Panc1 (cell line): Measurements from ENCODE around the gene PGAM2. TPM values are rescaled to one million over a fixed set of nuclear protein-coding genes. Genes with fewer than 3 reads are reported as not detected.

Source experiments
- ATAC-seq: fragments of 200-7000 bp; cut with Tn5 transposase; 2 replicates; pipeline ENCODE4 v1.9.1; 2020; ENCODE audit warnings: mild to moderate bottlenecking, moderate library complexity
- BruUV-seq: library from RNA; stranded (reverse); fragments of 400-500 nt; replicated peaks from 2 replicates; lab custom pipeline; 2021; lab: Mats Ljungman, UMichigan
- CTCF ChIA-PET: fragments of 300-600 bp; sonication (Branson Sonifier 250); formaldehyde crosslinking; loops from one replicate; lab custom pipeline; 2022; ENCODE audit warnings: antibody characterized with exemption; lab: Charles Lee
- POLR2A ChIA-PET: fragments of 300-600 bp; sonication (Branson Sonifier 250); formaldehyde crosslinking; loops from one replicate; lab custom pipeline; 2022; ENCODE audit warnings: antibody characterized with exemption; lab: Charles Lee
- DNase-seq: peaks from one replicate; pipeline ENCODE4 v3.0.0-alpha.2; 2010; ENCODE audit warnings: low read depth, low spot score
- H3K27ac ChIP-seq: 2 replicates; pipeline ENCODE4 v1.5.1; 2011; ENCODE audit warnings: mild to moderate bottlenecking, low read length, inconsistent platforms
- H3K27me3 ChIP-seq: fragments of 200-500 bp; sonication (Bioruptor generic); 2 replicates; pipeline ENCODE4 v1.6.0; 2014; ENCODE audit warnings: low read length, inconsistent platforms; ENCODE audit not compliant: control insufficient read depth, insufficient read depth
- H3K36me3 ChIP-seq: fragments of 200-500 bp; sonication (Bioruptor generic); 2 replicates; pipeline ENCODE4 v1.5.1; 2014; ENCODE audit warnings: inconsistent platforms, mild to moderate bottlenecking, low read length, moderate library complexity; ENCODE audit not compliant: control insufficient read depth, insufficient read depth
- H3K4me1 ChIP-seq: 2 replicates; pipeline ENCODE4 v1.5.1; 2011; ENCODE audit warnings: inconsistent platforms, mild to moderate bottlenecking, low read length, moderate library complexity; ENCODE audit not compliant: control insufficient read depth, insufficient read depth
- H3K4me3 ChIP-seq, 2 experiments: 2 replicates each; pipeline ENCODE4 v1.5.1; 2011 to 2012; ENCODE audit warnings: low read depth in 2 of 2, low read length in 2 of 2, mild to moderate bottlenecking in 2 of 2, inconsistent platforms in 1 of 2, moderate library complexity in 1 of 2
- H3K9me3 ChIP-seq: fragments of 200-500 bp; sonication (Bioruptor generic); 2 replicates; pipeline ENCODE4 v1.5.1; 2014; ENCODE audit warnings: low read depth, mild to moderate bottlenecking, inconsistent platforms, low read length, moderate library complexity; ENCODE audit not compliant: control insufficient read depth, insufficient read depth
- POLR2AphosphoS5 ChIP-seq: IDR thresholded peaks from 2 replicates; pipeline ENCODE4 v1.6.1; 2012; ENCODE audit warnings: mild to moderate bottlenecking, low read depth, low read length, moderate library complexity
- SIN3A ChIP-seq: IDR thresholded peaks from 2 replicates; pipeline ENCODE4 v1.6.1; 2012; ENCODE audit warnings: low read depth, mild to moderate bottlenecking, low read length, moderate library complexity, borderline replicate concordance; ENCODE audit not compliant: insufficient read depth
- TCF7L2 ChIP-seq: IDR thresholded peaks from 2 replicates; pipeline ENCODE4 v1.6.1; 2011; ENCODE audit warnings: mild to moderate bottlenecking, low read depth, low read length, inconsistent platforms
- in situ Hi-C: cut with HindIII; loops from 2 replicates; pipeline ENCODE4 v1.10.0; 2016; ENCODE audit warnings: low sequenced_read_pairs, low pct_unique_long_range_greater_than_20kb
- intact Hi-C: fragments of 100-400 bp; cut with micrococcal nuclease; formaldehyde crosslinking; loops from one replicate; pipeline ENCODE4 v1.10.0; 2022; ENCODE audit not compliant: unreplicated experiment
- total RNA-seq: library from RNA; stranded (reverse); gene quantifications from one replicate; pipeline ENCODE4 v1.2.1, GENCODE V29; 2021; ENCODE audit not compliant: unreplicated experiment
- TF ChIP-seq, protein P1 (sequence below): fragments of 450-650 bp; IDR thresholded peaks from 2 replicates; pipeline ENCODE4 v1.5.1; 2017; ENCODE audit warnings: mild to moderate bottlenecking
- TF ChIP-seq, protein P2 (sequence below), 2 experiments: IDR thresholded peaks; 2 replicates each; pipeline ENCODE4 v1.6.1; 2011 to 2012; ENCODE audit warnings: low read depth in 2 of 2, control low read depth in 1 of 2, low read length in 1 of 2, mild to moderate bottlenecking in 1 of 2, moderate library complexity in 1 of 2; ENCODE audit not compliant: insufficient read depth in 1 of 2

PGAM2 gene
- total RNA-seq, 1 experiment from 2014 or later: 1.3 TPM

DNA sequence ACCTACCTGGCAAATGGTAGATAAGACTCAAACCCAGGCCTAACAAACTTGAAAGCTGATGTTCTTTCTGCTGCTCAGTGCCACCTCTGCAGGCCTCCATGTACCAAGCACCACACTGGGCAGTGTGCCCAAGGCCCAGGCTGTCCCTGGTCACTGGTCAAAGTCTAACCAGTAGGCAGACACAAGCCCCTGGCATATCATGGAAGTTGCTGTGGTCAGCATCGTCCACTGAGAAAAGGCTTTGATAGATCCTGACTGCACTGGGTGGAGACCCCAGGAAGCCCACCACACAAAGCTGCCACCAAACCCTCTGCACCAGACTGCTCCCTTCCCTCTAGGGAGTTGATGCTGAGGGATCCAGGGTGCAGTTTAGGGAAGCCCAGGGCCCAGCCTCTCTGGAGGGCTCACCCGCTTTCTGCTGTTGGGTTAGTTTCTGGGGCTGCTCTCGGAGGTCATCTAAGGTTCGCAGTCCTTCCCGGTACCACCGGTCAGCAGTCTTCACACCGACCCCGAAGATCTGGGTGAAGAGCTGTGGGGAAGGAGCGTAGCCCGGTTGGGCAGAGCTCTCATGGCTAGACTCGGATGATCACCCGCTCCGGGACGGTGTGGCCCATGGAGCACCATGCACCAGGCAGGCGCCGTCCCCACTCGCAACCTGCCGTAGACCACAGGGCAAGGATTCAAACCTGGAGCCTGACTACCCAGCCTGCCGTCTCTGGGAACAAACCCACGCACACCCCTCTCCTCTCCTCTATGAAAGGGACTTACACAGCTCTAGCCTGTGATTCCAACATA lies 10.9 kb upstream of the PGAM2 start:
- no TSS peak for BruUV-seq
- Histone ChIP-seq H3K27me3 (no peaks in the 10 kb centered on the region), H3K9me3 (no peaks in the 10 kb centered on the region), H3K27ac (no peak overlapping the region), H3K4me3 (no peak overlapping the region), H3K4me1 (peaks cover 12% of the 10 kb centered on the region; the same call in 1 of the 2 replicates), H3K36me3 (no peaks in the 10 kb centered on the region; the same call in 1 of the 2 replicates)
- POLR2A ChIA-PET: no interaction called here
- CTCF ChIA-PET: interaction anchor here (0.7 kb wide), 1 partner anchor 160 kb away, joined by 3 read pairs; no protein-coding TSS in a partner anchor
- DNase-seq (no peak), ATAC-seq (no peak)
- in situ Hi-C loops: no loop called here
- TF ChIP-seq, protein P1, sequence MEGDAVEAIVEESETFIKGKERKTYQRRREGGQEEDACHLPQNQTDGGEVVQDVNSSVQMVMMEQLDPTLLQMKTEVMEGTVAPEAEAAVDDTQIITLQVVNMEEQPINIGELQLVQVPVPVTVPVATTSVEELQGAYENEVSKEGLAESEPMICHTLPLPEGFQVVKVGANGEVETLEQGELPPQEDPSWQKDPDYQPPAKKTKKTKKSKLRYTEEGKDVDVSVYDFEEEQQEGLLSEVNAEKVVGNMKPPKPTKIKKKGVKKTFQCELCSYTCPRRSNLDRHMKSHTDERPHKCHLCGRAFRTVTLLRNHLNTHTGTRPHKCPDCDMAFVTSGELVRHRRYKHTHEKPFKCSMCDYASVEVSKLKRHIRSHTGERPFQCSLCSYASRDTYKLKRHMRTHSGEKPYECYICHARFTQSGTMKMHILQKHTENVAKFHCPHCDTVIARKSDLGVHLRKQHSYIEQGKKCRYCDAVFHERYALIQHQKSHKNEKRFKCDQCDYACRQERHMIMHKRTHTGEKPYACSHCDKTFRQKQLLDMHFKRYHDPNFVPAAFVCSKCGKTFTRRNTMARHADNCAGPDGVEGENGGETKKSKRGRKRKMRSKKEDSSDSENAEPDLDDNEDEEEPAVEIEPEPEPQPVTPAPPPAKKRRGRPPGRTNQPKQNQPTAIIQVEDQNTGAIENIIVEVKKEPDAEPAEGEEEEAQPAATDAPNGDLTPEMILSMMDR: no peak
- TF ChIP-seq, protein P2, sequence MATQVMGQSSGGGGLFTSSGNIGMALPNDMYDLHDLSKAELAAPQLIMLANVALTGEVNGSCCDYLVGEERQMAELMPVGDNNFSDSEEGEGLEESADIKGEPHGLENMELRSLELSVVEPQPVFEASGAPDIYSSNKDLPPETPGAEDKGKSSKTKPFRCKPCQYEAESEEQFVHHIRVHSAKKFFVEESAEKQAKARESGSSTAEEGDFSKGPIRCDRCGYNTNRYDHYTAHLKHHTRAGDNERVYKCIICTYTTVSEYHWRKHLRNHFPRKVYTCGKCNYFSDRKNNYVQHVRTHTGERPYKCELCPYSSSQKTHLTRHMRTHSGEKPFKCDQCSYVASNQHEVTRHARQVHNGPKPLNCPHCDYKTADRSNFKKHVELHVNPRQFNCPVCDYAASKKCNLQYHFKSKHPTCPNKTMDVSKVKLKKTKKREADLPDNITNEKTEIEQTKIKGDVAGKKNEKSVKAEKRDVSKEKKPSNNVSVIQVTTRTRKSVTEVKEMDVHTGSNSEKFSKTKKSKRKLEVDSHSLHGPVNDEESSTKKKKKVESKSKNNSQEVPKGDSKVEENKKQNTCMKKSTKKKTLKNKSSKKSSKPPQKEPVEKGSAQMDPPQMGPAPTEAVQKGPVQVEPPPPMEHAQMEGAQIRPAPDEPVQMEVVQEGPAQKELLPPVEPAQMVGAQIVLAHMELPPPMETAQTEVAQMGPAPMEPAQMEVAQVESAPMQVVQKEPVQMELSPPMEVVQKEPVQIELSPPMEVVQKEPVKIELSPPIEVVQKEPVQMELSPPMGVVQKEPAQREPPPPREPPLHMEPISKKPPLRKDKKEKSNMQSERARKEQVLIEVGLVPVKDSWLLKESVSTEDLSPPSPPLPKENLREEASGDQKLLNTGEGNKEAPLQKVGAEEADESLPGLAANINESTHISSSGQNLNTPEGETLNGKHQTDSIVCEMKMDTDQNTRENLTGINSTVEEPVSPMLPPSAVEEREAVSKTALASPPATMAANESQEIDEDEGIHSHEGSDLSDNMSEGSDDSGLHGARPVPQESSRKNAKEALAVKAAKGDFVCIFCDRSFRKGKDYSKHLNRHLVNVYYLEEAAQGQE (IDR thresholded peaks at IDR 0.05; ENCODE audit: insufficient read depth in 1 of 2, low read depth in 2 of 2, low read length in 1 of 2): no peak
- TF ChIP-seq POLR2AphosphoS5 (no peak), TCF7L2 (no peak), SIN3A (no peak)
- intact Hi-C loops: no loop called here

DNA sequence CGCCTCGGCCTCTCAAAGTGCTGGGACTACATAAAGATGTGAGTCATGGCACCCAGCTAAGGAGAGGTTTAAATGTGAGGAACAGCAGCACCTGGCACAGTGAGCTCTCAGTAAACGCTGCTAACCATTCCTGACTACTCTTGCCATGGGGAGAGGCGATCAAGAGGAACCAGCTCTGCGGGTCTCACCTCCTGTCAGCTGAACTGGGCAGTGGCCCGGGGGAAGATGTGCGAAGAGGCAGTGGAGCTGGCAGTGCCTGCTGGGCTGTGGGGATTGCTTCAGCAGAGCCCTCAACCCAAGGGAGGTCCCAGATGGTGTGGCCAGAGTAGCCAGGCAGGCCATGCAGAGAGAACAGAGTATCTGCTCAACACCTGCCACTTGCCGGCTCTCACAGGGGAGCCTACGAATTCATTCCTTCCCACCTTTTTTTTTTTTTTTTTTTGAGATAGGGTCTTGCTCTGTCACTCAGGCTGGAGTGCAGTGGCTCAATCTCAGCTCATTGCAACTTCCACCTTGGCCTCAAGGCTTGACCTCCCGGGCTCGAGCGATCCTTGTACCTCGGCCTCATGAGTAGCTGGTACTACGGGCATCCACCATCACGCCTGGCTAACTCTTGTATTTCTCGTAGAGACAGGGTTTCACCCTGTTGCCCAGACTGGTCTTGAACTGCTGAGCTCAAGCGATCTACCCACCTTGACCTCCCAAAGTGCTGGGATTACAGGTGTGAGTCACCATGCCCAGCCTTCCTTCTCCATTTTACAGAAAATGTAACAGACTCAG lies 10.1 kb upstream of the PGAM2 start:
- H3K27ac ChIP-seq: no peak overlapping the region
- in situ Hi-C loops (no loop called here), intact Hi-C loops (no loop called here)
- BruUV-seq: no TSS peak
- no peaks in the 10 kb centered on the region; the same call in 1 of the 2 replicates for H3K36me3 ChIP-seq
- no peak overlapping the region for H3K4me3 ChIP-seq
- DNase-seq (no peak), ATAC-seq (no peak)
- H3K9me3 ChIP-seq: no peaks in the 10 kb centered on the region
- TF ChIP-seq, protein P1: no peak
- TF ChIP-seq TCF7L2: no peak
- no peaks in the 10 kb centered on the region for H3K27me3 ChIP-seq
- H3K4me1 ChIP-seq: peaks cover 4% of the 10 kb centered on the region; the same call in 1 of the 2 replicates
- ChIA-PET CTCF (interaction anchor here (0.7 kb wide), 2 partner anchors 40 to 161 kb away, joined by 3 to 5 read pairs; no protein-coding TSS in a partner anchor), POLR2A (no interaction called here)
